ENCODE measurements around the gene FKBP14.

DNA sequence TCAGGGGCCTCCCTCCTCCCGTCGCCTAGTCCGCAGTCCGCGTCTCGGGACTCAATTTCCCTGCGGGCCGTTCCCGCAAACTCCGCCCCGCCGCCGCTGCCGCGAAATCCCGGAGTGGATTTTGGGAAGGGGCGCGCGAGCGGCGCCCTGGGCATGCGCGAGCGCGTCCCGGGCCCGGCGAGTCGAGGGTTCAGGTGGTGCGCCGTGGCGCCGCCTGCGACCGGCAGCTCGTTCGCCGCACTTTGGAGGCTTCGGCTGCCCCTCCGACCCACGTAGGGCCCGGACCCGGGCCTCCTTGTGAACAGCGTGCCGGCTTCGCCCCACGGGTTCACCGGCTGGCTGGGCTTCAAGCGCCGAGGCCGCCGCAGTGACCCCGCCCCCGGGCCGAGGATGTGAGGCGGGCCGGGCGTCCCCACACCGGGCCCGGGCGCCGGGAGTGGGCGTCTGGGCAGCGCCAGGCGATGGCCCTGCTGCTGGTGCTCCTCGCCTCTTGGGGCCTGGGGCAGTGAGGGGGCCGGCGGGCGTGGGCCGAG, 1.8 kb upstream of the FKBP14 start, which contains the start of gene PLEKHA8:
- TF ChIP-seq, protein P1, sequence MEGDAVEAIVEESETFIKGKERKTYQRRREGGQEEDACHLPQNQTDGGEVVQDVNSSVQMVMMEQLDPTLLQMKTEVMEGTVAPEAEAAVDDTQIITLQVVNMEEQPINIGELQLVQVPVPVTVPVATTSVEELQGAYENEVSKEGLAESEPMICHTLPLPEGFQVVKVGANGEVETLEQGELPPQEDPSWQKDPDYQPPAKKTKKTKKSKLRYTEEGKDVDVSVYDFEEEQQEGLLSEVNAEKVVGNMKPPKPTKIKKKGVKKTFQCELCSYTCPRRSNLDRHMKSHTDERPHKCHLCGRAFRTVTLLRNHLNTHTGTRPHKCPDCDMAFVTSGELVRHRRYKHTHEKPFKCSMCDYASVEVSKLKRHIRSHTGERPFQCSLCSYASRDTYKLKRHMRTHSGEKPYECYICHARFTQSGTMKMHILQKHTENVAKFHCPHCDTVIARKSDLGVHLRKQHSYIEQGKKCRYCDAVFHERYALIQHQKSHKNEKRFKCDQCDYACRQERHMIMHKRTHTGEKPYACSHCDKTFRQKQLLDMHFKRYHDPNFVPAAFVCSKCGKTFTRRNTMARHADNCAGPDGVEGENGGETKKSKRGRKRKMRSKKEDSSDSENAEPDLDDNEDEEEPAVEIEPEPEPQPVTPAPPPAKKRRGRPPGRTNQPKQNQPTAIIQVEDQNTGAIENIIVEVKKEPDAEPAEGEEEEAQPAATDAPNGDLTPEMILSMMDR (IDR thresholded peaks at IDR 0.05 in 8 of 11, conservative IDR thresholded peaks at IDR 0.05 in 3 of 11): peak in 1 of 11 experiments; percentile 6
- TF ChIP-seq POLR2AphosphoS5 (IDR thresholded peaks at IDR 0.05): peak; percentile 91 to 95 (median 92)
